NT2/D1 (cell line): Measurements from ENCODE around the gene RAPGEF4.

ENCODE experiments used
- DNase-seq: peaks from one replicate; pipeline ENCODE4 v3.0.0-alpha.2; 2011; ENCODE audit warnings: low read depth, low spot score
- H3K27me3 ChIP-seq: 2 replicates; pipeline ENCODE4 v1.6.0; 2011; ENCODE audit warnings: mild to moderate bottlenecking; ENCODE audit not compliant: insufficient read length, insufficient read depth
- H3K36me3 ChIP-seq: 2 replicates; pipeline ENCODE4 v1.6.1; 2011; ENCODE audit warnings: mild to moderate bottlenecking, low read length, mixed read lengths; ENCODE audit not compliant: insufficient read depth, insufficient read length
- H3K4me1 ChIP-seq: 2 replicates; pipeline ENCODE4 v1.5.1; 2011; ENCODE audit not compliant: insufficient read depth, insufficient read length
- H3K4me3 ChIP-seq: 2 replicates; pipeline ENCODE4 v1.5.1; 2011; ENCODE audit warnings: low read depth; ENCODE audit not compliant: insufficient read length
- H3K9ac ChIP-seq: 2 replicates; pipeline ENCODE4 v1.6.0; 2011; ENCODE audit warnings: low read depth; ENCODE audit not compliant: insufficient read length
- H3K9me3 ChIP-seq: 2 replicates; pipeline ENCODE4 v1.5.1; 2011; ENCODE audit warnings: mild to moderate bottlenecking, low read length; ENCODE audit not compliant: insufficient read depth
- SUZ12 ChIP-seq: IDR thresholded peaks from 2 replicates; pipeline ENCODE4 v1.6.1; 2011; ENCODE audit not compliant: insufficient read length, insufficient read depth; ENCODE audit errors: extremely low read depth
- YY1 ChIP-seq: IDR thresholded peaks from 2 replicates; pipeline ENCODE4 v1.6.1; 2011; ENCODE audit not compliant: insufficient read length, insufficient read depth
- ZNF274 ChIP-seq: IDR thresholded peaks from 2 replicates; pipeline ENCODE4 v1.6.1; 2011; ENCODE audit warnings: mild to moderate bottlenecking, low read depth, low read length

The RAPGEF4 gene

GRCh38 chr2:172762574-172762973 is 26.9 kb downstream of the RAPGEF4 start:
- no peaks in the 10 kb centered on the region for H3K36me3 ChIP-seq
- H3K4me1 ChIP-seq = no peaks in the 10 kb centered on the region
- TF ChIP-seq SUZ12 = no peak
- TF ChIP-seq YY1 = no peak
- no peak for TF ChIP-seq ZNF274
- DNase-seq = no peak
- no peaks in the 10 kb centered on the region for H3K27me3 ChIP-seq
- peaks cover 7% of the 10 kb centered on the region; the same call in 1 of the 2 replicates for H3K9me3 ChIP-seq
- no peak overlapping the region for H3K4me3 ChIP-seq
- H3K9ac ChIP-seq = no peak overlapping the region

GRCh38 chr2:172763079-172763478 is 27.4 kb downstream of the RAPGEF4 start:
- Histone ChIP-seq H3K4me3 (no peak overlapping the region), H3K36me3 (no peaks in the 10 kb centered on the region), H3K4me1 (no peaks in the 10 kb centered on the region), H3K9ac (no peak overlapping the region), H3K9me3 (peaks cover 7% of the 10 kb centered on the region; the same call in 1 of the 2 replicates), H3K27me3 (no peaks in the 10 kb centered on the region)
- TF ChIP-seq ZNF274 (no peak), SUZ12 (no peak), YY1 (no peak)
- DNase-seq = no peak

GRCh38 chr2:172765662-172766061 is 30.0 kb downstream of the RAPGEF4 start:
- no peak for DNase-seq
- Histone ChIP-seq H3K9ac (no peak overlapping the region), H3K4me3 (no peak overlapping the region), H3K36me3 (no peaks in the 10 kb centered on the region), H3K9me3 (peaks cover 7% of the 10 kb centered on the region; the same call in 1 of the 2 replicates), H3K27me3 (no peaks in the 10 kb centered on the region), H3K4me1 (no peaks in the 10 kb centered on the region)
- TF ChIP-seq YY1 (no peak), ZNF274 (no peak), SUZ12 (no peak)

GRCh38 chr2:172768401-172768800 is 32.8 kb downstream of the RAPGEF4 start:
- DNase-seq = no peak
- Histone ChIP-seq H3K9ac (no peak overlapping the region), H3K4me1 (no peaks in the 10 kb centered on the region), H3K27me3 (no peaks in the 10 kb centered on the region), H3K36me3 (no peaks in the 10 kb centered on the region), H3K9me3 (no peaks in the 10 kb centered on the region), H3K4me3 (no peak overlapping the region)
- TF ChIP-seq YY1 (no peak), ZNF274 (no peak), SUZ12 (no peak)

DNA sequence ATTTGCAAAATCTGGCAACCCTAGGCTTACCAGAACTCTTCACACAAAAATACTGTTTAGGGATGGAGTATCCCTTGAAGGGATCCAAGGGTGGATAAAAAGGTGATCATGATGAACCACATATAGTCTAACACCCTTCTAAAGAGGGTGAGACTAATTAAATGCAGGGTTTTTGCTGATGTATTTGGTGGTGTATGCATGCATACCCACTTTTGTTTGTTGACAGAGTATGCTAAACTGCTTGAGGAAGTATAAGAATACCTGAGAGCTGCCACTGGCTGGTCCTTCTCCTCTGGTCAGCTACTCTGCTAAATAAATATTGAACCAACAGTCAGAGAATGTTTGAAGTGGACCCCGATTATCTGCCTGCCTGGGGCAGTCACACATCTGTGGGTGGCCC is 34.2 kb downstream of the RAPGEF4 start:
- no peaks in the 10 kb centered on the region for H3K4me1 ChIP-seq
- H3K36me3 ChIP-seq = no peaks in the 10 kb centered on the region
- H3K4me3 ChIP-seq = no peak overlapping the region
- H3K9me3 ChIP-seq = no peaks in the 10 kb centered on the region
- DNase-seq = no peak
- no peaks in the 10 kb centered on the region for H3K27me3 ChIP-seq
- no peak overlapping the region for H3K9ac ChIP-seq
- TF ChIP-seq YY1 = no peak
- TF ChIP-seq SUZ12 = no peak
- no peak for TF ChIP-seq ZNF274

DNA sequence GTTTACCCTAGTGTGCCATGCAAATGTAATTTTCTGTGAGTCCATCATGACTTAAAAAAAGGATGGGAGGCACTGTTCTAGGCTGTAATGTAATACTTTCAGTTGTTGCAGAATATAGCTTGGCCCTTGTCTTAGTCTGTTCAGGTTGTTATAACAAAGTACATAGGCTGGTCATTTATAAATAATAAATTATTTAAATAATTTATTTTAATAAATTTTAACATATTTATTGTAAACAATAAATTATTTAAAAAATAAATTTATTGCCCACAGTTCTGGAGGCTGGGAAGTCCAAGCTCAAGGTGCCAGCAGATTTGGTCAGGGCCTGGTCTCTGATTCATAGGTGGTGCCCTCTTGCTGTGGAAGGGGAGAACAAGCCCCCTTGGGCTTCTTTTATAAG is 35.2 kb downstream of the RAPGEF4 start:
- Histone ChIP-seq H3K9me3 (no peaks in the 10 kb centered on the region), H3K9ac (no peak overlapping the region), H3K27me3 (no peaks in the 10 kb centered on the region), H3K4me1 (no peaks in the 10 kb centered on the region), H3K4me3 (no peak overlapping the region), H3K36me3 (no peaks in the 10 kb centered on the region)
- DNase-seq = no peak
- TF ChIP-seq ZNF274 (no peak), YY1 (no peak), SUZ12 (no peak)

DNA sequence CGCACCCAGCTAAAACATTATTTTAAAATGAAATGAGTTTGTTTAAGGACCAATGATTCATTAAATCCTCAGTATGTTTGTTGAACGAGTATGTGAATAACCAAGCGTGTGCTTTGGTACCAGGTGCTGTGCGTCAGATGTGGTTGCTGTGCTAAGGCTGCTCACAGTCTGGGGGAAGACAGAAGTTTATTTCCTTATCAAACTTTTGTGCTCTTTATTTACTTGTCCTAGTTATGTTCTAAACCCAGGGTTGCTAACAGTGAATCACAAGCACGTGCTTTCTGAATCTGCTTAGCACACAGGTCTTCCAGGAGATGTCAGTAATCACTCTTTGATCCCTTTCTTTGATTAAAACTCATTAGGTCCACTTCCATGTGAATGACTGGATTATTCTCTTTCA is 37.0 kb downstream of the RAPGEF4 start:
- DNase-seq = no peak
- Histone ChIP-seq H3K4me1 (no peaks in the 10 kb centered on the region), H3K36me3 (no peaks in the 10 kb centered on the region), H3K9ac (no peak overlapping the region), H3K27me3 (no peaks in the 10 kb centered on the region), H3K4me3 (no peak overlapping the region), H3K9me3 (no peaks in the 10 kb centered on the region; the same call in 1 of the 2 replicates)
- TF ChIP-seq SUZ12 = no peak
- TF ChIP-seq YY1 = no peak
- no peak for TF ChIP-seq ZNF274

DNA sequence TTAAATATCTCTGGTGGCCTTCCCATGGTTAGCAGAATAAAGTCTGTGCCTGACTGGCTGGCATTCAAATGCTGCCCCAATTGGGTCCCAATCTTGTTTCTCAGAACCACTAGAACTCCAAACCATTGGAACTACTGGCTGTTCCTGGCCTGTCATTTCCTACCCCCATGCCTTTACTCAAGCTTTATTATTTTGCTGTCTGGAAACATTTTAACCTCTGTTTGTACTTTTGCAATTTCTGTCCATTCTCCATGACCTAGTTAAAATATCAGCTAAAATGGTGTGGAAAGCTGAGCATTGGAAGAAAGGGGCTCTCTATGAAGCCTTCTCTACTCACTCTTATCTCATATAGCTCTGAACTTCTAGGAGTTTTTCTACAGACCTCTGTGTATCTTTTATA is 38.7 kb downstream of the RAPGEF4 start:
- Histone ChIP-seq H3K9ac (no peak overlapping the region), H3K9me3 (no peaks in the 10 kb centered on the region; the same call in 1 of the 2 replicates), H3K4me3 (no peak overlapping the region), H3K36me3 (no peaks in the 10 kb centered on the region), H3K27me3 (no peaks in the 10 kb centered on the region), H3K4me1 (no peaks in the 10 kb centered on the region)
- no peak for DNase-seq
- TF ChIP-seq ZNF274 (no peak), SUZ12 (no peak), YY1 (no peak)
